Astrocyte of the cerebellum (primary cell): Measurements from ENCODE around the gene KSR2.

Experiments
- DNase-seq: peaks from one replicate; pipeline ENCODE4 v3.0.0-alpha.2; 2011; ENCODE audit warnings: low read depth
- H3K4me3 ChIP-seq: 2 replicates; pipeline ENCODE4 v1.5.1; 2011; ENCODE audit warnings: mild to moderate bottlenecking, low read depth, low read length, moderate library complexity
- CTCF ChIP-seq: IDR thresholded peaks from 2 replicates; pipeline ENCODE4 v1.5.1; 2012; ENCODE audit warnings: low read length, low read depth, moderate library complexity, mild to moderate bottlenecking; ENCODE audit errors: missing control alignments
- in situ Hi-C: cut with HindIII; loops from 2 replicates; pipeline ENCODE4 v1.10.0; 2017; ENCODE audit warnings: low sequenced_read_pairs

KSR2 gene

DNA sequence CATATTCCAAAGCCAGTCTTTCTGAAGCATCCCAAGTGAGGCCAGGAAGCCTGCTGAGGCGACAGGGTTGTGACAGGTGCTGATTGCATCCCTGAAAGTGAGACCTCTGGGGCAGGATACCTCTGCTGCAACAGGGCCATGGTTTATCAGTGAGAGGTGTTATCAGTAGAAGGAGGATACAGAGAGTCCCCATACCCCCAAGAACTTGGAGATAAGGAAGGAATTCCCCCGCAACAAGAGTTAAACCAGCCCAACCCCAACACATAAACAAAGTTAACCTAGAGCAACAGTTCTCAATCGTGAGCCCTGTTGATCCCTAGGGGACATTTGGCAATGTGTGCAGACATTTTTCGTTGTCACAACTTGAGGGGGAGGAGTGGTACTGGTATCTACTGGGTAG, 374.3 kb downstream of the KSR2 start:
- in situ Hi-C loops = no loop called here
- no peak overlapping the region for H3K4me3 ChIP-seq
- no peak for DNase-seq
- TF ChIP-seq CTCF = no peak

DNA sequence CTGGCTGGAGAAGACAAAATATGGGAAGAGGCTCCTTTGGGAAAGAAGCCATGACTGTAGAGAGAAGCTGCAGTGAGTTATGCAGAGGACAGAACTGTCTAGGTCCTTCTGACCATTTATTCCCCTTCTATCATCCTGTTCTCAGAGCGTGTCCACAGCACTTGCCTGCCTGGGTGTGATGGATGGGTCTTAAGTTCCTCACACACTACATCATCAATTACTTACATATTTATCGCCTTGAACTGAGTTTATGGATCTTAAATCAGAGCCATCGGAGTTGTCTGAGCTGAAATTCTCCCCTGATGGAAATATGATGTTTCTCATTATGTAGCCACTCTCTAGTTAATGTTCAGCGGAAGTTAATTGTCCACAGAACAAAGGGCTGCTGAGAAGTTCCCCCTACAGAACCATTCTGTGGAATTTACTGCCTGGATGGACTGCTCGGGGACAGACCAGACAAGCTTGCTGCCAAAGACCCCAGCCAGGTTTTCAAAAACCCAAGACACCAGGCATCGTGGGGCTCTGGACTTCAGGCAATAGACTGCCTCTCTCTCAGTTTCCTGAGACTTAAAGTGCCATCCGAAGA, 374.9 kb downstream of the KSR2 start:
- no peak overlapping the region for H3K4me3 ChIP-seq
- TF ChIP-seq CTCF = no peak
- no peak for DNase-seq
- in situ Hi-C loops = no loop called here

- TF ChIP-seq CTCF = no peak
- no peak for DNase-seq
- in situ Hi-C loops = no loop called here
- H3K4me3 ChIP-seq = no peak overlapping the region
Observed at GRCh38 chr12:117592588-117593305, 376.0 kb downstream of the KSR2 start.

GRCh38 chr12:117590999-117591398, 377.8 kb downstream of the KSR2 start:
- DNase-seq = no peak
- no peak overlapping the region for H3K4me3 ChIP-seq
- in situ Hi-C loops = no loop called here
- TF ChIP-seq CTCF = no peak

DNA sequence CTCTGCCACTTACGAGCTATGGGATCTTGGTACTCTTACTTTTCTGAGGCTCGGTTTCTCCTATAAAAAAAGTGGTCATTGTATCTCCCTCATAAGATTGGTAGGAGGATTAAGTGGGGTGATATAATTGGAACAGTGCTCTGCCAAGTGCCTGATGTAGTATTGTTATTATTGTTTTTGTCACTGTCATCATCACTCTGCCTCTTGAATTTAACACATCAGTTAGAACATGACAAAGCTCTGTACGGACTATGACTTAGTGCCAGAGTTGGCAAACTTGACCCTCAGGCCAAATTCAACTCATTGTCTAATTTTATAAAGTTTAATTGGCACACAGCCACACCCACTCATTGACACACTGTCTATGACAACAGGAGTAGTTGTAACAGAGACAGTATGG, 378.4 kb downstream of the KSR2 start:
- in situ Hi-C loops = no loop called here
- no peak overlapping the region for H3K4me3 ChIP-seq
- DNase-seq = no peak
- TF ChIP-seq CTCF = no peak

GRCh38 chr12:117589021-117589420, 379.8 kb downstream of the KSR2 start:
- in situ Hi-C loops = no loop called here
- TF ChIP-seq CTCF = no peak
- H3K4me3 ChIP-seq = no peak overlapping the region
- DNase-seq = no peak
